ENCODE data around the gene ISL2. TPM values are rescaled to one million over a fixed set of nuclear protein-coding genes. Genes with fewer than 3 reads are reported as not detected.

Gene ISL2
- total RNA-seq, 2 donors from 2014 or later: 0.13 to 0.35 TPM

DNA sequence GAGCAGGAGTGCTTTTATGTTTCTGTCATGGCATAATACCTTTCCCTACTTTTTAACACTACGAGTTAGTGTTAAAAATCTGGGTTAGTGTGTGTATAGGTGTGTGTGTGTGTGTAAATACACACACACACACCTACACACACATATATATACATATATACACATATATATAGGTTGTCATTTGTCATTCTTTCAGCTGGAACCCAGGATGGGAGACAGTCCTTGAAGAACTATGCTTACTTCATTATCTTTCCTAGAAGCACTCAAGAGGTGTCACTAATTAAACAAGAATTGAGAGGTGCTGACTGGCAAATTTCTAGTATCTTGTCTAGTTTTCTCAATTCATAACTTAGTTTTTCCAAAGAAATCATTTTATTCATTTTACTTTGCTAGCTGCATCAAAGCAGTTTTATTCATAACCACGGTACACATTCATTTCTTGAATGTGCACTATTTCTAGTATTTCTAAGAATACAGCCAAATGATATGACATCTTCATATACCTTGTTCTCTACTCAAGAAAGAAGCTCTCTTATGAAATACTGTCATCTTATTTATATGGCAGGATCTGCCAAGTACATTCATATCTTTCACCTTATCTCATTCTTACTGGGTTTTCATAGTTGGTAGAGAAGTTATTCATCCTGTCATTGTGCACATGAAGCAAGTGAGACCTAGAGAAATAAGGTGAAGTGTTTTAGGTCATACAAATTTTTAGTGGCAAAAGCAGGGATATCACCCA lies 46.6 kb downstream of the ISL2 start:
- no peaks in the 10 kb centered on the region for H3K36me3 ChIP-seq
- no peak overlapping the region for H3K4me3 ChIP-seq
- TF ChIP-seq CTCF (IDR thresholded peaks at IDR 0.05): no peak
- H3K27ac ChIP-seq: no peak overlapping the region
- H3K9me3 ChIP-seq: no peaks in the 10 kb centered on the region
- H3K27me3 ChIP-seq: no peaks in the 10 kb centered on the region
- no peak for DNase-seq
- H3K9ac ChIP-seq (ENCODE audit: low read depth in 2 of 2, low read length in 2 of 2): no peak overlapping the region
- no peaks in the 10 kb centered on the region for H3K4me1 ChIP-seq
- intact Hi-C loops (cut with DNase I): no loop called here

GRCh38 chr15:76384409-76384808 lies 47.8 kb downstream of the ISL2 start:
- H3K4me1 ChIP-seq: no peaks in the 10 kb centered on the region
- TF ChIP-seq CTCF (IDR thresholded peaks at IDR 0.05): no peak
- no peaks in the 10 kb centered on the region for H3K36me3 ChIP-seq
- H3K9ac ChIP-seq (ENCODE audit: low read depth in 2 of 2, low read length in 2 of 2): no peak overlapping the region
- H3K27ac ChIP-seq: no peak overlapping the region
- H3K27me3 ChIP-seq: no peaks in the 10 kb centered on the region
- intact Hi-C loops (cut with DNase I): no loop called here
- no peak overlapping the region for H3K4me3 ChIP-seq
- no peak for DNase-seq
- H3K9me3 ChIP-seq: no peaks in the 10 kb centered on the region

DNA sequence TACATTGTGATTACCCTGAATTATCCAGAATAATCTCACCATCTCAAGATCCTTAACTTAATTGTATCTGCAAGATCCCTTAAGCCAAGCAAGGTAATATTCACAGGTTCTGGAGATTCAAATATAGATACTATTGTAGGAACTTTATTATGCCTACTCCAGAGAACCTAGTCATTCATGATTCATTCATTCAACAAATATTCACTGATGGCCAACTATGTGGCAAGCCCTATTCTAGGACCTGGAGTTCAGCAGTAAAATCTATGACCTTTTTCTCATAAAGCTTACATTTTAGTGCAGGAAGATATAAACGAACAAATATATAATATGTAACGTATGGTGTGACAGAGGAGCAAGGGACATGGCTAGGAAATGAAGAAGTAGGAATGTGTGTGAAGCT lies 49.6 kb downstream of the ISL2 start:
- DNase-seq: no peak
- H3K9me3 ChIP-seq: no peaks in the 10 kb centered on the region
- H3K27ac ChIP-seq: no peak overlapping the region
- H3K4me3 ChIP-seq: no peak overlapping the region
- H3K36me3 ChIP-seq: no peaks in the 10 kb centered on the region
- no peaks in the 10 kb centered on the region for H3K4me1 ChIP-seq
- intact Hi-C loops (cut with DNase I): no loop called here
- H3K27me3 ChIP-seq: no peaks in the 10 kb centered on the region
- no peak for TF ChIP-seq CTCF (IDR thresholded peaks at IDR 0.05)
- no peak overlapping the region for H3K9ac ChIP-seq (ENCODE audit: low read depth in 2 of 2, low read length in 2 of 2)

DNA sequence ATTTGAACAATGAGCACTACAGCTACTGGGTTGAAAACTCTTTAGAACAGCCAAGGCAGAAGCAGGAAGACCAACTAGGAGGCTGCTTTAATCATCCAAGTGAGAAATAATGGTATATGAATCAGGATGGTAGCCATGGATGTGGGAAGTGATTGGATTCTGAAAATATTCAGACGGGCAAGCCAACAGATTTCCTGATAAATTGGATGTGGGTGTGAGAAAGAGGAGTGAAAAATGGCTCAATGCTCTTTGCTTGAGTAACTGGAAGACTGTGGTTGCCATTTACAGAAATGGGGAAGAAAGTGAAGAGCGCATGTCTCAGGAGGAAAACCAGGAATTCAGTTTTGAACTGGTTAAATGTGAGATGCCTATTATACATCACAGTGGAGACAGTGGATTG lies 50.4 kb downstream of the ISL2 start:
- TF ChIP-seq CTCF (IDR thresholded peaks at IDR 0.05): no peak
- H3K9ac ChIP-seq (ENCODE audit: low read depth in 2 of 2, low read length in 2 of 2): no peak overlapping the region
- intact Hi-C loops (cut with DNase I): no loop called here
- no peak overlapping the region for H3K4me3 ChIP-seq
- no peaks in the 10 kb centered on the region for H3K4me1 ChIP-seq
- H3K27me3 ChIP-seq: no peaks in the 10 kb centered on the region
- DNase-seq: no peak
- H3K9me3 ChIP-seq: no peaks in the 10 kb centered on the region
- no peak overlapping the region for H3K27ac ChIP-seq
- H3K36me3 ChIP-seq: no peaks in the 10 kb centered on the region

GRCh38 chr15:76390571-76390970 lies 54.0 kb downstream of the ISL2 start:
- Histone ChIP-seq H3K27ac (no peak overlapping the region), H3K4me1 (no peaks in the 10 kb centered on the region), H3K27me3 (no peaks in the 10 kb centered on the region), H3K9me3 (no peaks in the 10 kb centered on the region), H3K36me3 (no peaks in the 10 kb centered on the region), H3K9ac (ENCODE audit: low read depth in 2 of 2, low read length in 2 of 2) (no peak overlapping the region), H3K4me3 (no peak overlapping the region)
- DNase-seq: no peak
- intact Hi-C loops (cut with DNase I): no loop called here
- no peak for TF ChIP-seq CTCF (IDR thresholded peaks at IDR 0.05)
